Prostate gland (tissue), 2 donors: Measurements from ENCODE around the gene MDK.

Experiments
- CTCF ChIP-seq, 4 experiments: fragments of 200-600 bp in 2 of 4; fragments of 450-650 bp in 2 of 4; sonication (generic) in 2 of 4; IDR thresholded peaks; 1 replicate in 3 of 4; 2 replicates in 1 of 4; pipeline ENCODE4 v1.5.1; 2016 to 2019; ENCODE audit warnings: antibody characterized with exemption in 4 of 4, mild to moderate bottlenecking in 2 of 4, moderate library complexity in 2 of 4
- POLR2A ChIP-seq: fragments of 450-650 bp; IDR thresholded peaks from one replicate; pipeline ENCODE4 v1.6.1; 2016; ENCODE audit warnings: antibody characterized with exemption, mild to moderate bottlenecking

DNA sequence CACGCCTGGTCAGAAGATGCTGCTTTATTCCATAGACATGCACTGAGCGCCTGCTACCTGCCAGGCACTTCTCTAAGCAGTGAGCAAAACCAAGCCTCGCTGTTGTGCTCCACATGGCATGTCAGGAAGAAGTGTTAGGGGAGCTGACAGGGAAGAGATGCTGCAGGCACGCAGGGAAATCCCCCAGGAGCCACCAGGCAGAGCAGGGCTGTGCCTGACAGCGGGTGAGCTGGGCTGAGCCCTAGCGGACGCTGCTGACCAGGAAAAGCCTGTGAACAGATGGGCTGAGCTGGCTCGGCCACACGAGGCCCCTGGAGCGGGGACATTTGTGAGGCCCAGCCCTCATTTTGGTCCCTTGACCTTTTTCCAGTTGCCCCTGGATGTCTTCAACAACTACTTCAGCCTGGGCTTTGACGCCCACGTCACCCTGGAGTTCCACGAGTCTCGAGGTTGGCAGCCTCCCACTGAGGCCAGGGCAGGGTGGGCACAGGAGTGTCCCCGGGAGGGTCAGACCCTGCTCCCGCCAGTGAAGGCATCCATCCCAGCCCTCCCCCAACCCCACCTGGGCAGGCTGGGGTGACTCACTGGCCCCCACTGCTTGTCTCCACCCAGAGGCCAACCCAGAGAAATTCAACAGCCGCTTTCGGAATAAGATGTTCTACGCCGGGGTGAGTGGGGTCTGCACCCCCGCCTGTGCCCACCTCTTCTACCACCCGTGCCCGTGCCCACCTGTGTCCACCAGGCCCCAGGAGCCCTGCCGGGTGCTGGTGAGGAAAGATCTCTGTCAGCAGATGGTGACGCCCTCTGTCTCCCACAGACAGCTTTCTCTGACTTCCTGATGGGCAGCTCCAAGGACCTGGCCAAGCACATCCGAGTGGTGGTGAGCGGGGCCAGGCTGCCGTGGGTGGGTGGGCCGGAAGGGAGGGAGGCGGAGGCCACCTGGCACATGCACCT lies 7.4 kb upstream of the MDK start:
- TF ChIP-seq CTCF (IDR thresholded peaks at IDR 0.05) (no peak), POLR2A (no peak)
